ENCODE measurements around the gene MCU.

DNA sequence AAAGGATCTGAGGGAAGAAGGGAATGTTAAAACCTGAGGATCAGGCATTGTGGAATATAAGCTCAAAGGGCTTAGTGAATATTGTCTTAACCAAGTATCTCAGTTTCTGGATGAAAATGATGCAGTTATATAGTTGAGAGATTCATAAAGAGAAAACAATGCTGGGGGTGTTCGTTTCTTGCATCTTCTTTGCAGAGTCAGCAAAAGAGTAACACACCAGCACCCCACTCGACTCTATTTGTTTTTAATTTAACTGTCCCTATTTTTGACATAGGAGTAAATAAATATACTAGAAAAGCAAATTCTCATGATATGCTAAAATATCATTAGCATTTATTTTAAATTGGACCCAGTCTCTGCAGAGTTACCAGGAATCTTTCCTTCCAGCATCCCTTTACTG lies 194.0 kb downstream of the MCU start:
- TF ChIP-seq POLR2A (IDR thresholded peaks at IDR 0.05; ENCODE audit: low read depth, low read length) (no peak), TAF1 (IDR thresholded peaks at IDR 0.05; ENCODE audit: borderline replicate concordance, low read depth, low read length) (no peak), POLR2AphosphoS5 (IDR thresholded peaks at IDR 0.05; ENCODE audit: low read depth, low read length) (no peak)

All from GM12892 (cell line).